Spleen (tissue), 11 donors: ENCODE measurements around the gene FCGR3B. TPM values are rescaled to one million over a fixed set of nuclear protein-coding genes. Genes with fewer than 3 reads are reported as not detected.
"Not testable (repeated sequence)": the region's sequence is repeated elsewhere in the genome, so short reads cannot be mapped to it uniquely, and the experiment has no call there.

Experiments
- DNase-seq: peaks from one replicate; pipeline ENCODE4 v3.0.0-alpha.2; 2020
- H3K27ac ChIP-seq, 8 donors: fragments of 200-600 bp; sonication (generic) in 7 of 8; 1 replicate in 4 of 8; 2 replicates in 4 of 8; pipeline versions ENCODE4 v1.5.0 to v1.8.0; 2016 to 2021; ENCODE audit warnings: inconsistent platforms in 4 of 8, mild to moderate bottlenecking in 4 of 8, moderate library complexity in 1 of 8
- H3K27me3 ChIP-seq, 7 donors: fragments of 200-600 bp; sonication (generic) in 6 of 7; replicated peaks in 1 of 7; 1 replicate in 4 of 7; 2 replicates in 3 of 7; pipeline versions ENCODE4 v1.5.0 to v1.8.0; 2016 to 2021; ENCODE audit warnings: inconsistent platforms in 3 of 7, mild to moderate bottlenecking in 1 of 7
- H3K36me3 ChIP-seq, 6 donors: fragments of 200-600 bp; sonication (generic) in 5 of 6; 1 replicate in 4 of 6; 2 replicates in 2 of 6; pipeline versions ENCODE4 v1.5.0 to v1.8.0; 2016 to 2021; ENCODE audit warnings: inconsistent platforms in 2 of 6
- H3K4me1 ChIP-seq, 6 donors: fragments of 200-600 bp; sonication (generic) in 5 of 6; 1 replicate in 3 of 6; 2 replicates in 3 of 6; pipeline versions ENCODE4 v1.5.0 to v1.8.0; 2016 to 2021; ENCODE audit warnings: inconsistent platforms in 3 of 6
- H3K4me3 ChIP-seq, 8 donors: fragments of 200-600 bp; sonication (generic) in 7 of 8; 1 replicate in 4 of 8; 2 replicates in 4 of 8; pipeline versions ENCODE4 v1.5.0 to v1.8.0; 2016 to 2021; ENCODE audit warnings: inconsistent platforms in 4 of 8, mild to moderate bottlenecking in 4 of 8, moderate library complexity in 2 of 8
- H3K9me3 ChIP-seq, 8 donors: fragments of 200-600 bp; sonication (generic) in 7 of 8; 1 replicate in 4 of 8; 2 replicates in 4 of 8; pipeline versions ENCODE4 v1.5.0 to v1.8.0; 2016 to 2021; ENCODE audit warnings: inconsistent platforms in 4 of 8
- WGBS, 5 donors: extraction: QIAGEN DNeasy Blood & Tissue Kit in 3 of 5; methylation state at CpG; one replicate each; pipeline versions ENCODE4 v1.1.5 to v1.1.7; 2013 to 2018; 5-methylcytosine and 5-hydroxymethylcytosine counted together
- intact Hi-C: fragments of 100-400 bp; cut with DNase I; formaldehyde crosslinking; loops from one replicate; pipeline ENCODE4 v1.15.0; 2023; ENCODE audit warnings: low total_unique reads
- polyA plus RNA-seq, 3 donors: library from polyadenylated mRNA; stranded (reverse); fragments of 200-250 nt; gene quantifications; one replicate each; pipeline ENCODE4 v1.2.1, GENCODE V29; 2013
- total RNA-seq, 7 donors: library from RNA; depleted of rRNA in 3 of 7; stranded (reverse); fragments of >200 nt in 3 of 7; fragmentation: NEBNext Ultra II Directional in 4 of 7; extraction: Animal tissue kit (Norgen Biotek cat#: 25700) in 4 of 7; gene quantifications; one replicate each; pipeline versions ENCODE4 v1.1.0 to v1.2.1, GENCODE V29; 2016 to 2021
- donor health status: healthy with polysubstance abuse.
- donor health status: DM: no; HTN: no; CAD: no; lungs with moderate emphysema.
- donor health status: DM: no; HTN: no; CAD: no.
- donor health status: Bipolar disorder and iron deficiency.
- donor health status: healthy.
- donor health status: DM: no; HTN: no; CAD: no.
- donor health status: DM: yes; HTN: yes; CAD: no.

The FCGR3B gene
- total and polyA plus RNA-seq, 10 donors: 2.2 to 268 (median 92.5) TPM

DNA sequence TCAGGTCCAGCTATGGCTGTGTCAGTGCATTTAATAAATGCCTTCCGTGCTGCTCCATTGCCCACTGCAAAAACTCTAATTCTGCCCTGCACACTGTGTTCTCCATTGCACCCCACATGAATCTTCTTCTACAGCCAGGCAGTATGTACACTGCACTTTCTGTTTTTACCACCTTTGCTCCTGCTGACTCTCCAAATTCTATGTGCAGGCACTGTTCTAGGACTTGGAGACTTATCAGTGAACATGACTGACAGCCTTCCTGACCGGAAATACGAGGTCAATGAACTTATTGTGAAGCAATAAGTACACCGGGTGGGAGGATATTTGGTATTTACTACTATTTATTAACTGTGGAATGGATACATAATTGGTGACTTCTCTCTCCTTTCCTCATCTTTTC is 48.1 kb downstream of the FCGR3B start:
- H3K27me3 ChIP-seq, H3K4me3 ChIP-seq, H3K9me3 ChIP-seq, H3K27ac ChIP-seq, intact Hi-C loops, H3K4me1 ChIP-seq, DNase-seq, H3K36me3 ChIP-seq: not testable (repeated sequence)
- WGBS, 5 donors: no CpG with 5 or more reads among the region's 4 CpGs

DNA sequence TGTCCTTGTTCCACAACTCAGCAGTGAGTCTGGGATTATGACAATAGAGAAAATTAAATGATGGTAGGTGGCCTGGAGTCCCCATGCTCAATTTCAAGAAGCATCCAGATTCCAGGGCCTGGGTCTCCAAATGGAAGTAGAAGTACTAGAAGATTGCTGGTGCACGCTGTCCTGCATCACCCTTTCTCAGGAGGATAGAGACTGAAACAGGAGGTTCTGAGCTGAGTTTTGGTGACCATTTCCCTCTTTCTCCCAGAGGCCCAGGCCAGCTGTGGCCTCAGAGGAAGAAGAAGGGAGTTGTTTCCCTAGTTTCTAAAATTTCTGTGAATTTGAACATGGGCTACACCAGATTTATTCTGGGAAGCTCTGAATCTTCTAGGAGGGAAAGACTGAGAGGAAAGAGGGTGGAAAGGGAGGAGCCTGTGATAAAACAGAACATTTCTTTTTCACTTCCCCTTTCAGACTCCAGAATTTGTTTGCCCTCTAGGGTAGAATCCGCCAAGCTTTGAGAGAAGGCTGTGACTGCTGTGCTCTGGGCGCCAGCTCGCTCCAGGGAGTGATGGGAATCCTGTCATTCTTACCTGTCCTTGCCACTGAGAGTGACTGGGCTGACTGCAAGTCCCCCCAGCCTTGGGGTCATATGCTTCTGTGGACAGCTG is 50.0 kb downstream of the FCGR3B start:
- H3K4me1 ChIP-seq, DNase-seq, intact Hi-C loops, H3K9me3 ChIP-seq, H3K36me3 ChIP-seq, H3K27ac ChIP-seq, H3K27me3 ChIP-seq, H3K4me3 ChIP-seq: not testable (repeated sequence)
- whole genome bisulfite sequencing, 5 donors: no CpG with 5 or more reads among the region's 4 CpGs

DNA sequence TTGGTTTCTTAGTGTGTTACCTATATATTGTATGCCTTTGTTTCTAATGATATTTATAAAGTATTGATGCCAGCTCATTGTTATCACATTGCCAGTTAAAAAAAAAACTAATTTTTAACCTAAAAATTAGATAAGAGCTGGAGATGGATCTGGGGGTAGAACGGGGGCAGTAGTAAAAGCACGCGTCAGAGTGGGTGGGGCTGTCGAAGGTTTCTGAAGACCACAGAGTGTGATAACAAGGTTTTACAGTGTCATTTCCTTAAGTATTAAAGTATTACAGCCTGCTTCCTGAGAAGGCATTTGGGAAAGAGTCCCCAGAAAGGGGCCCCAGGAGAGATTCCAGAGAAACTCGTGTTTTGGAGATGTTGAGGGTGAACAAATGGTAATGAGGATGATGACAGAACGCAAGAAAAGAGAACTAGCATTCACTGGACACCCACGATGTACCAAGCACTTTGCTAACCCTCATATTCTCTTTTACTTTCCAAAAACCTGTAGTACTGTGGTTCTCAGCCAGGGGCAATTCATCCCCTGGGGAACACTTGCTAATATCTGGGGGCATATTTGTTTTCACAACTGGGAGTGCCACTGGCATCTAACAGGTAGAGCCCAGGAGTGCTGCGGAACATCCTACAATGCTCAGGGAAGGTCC is 51.0 kb downstream of the FCGR3B start:
- DNase-seq, H3K27ac ChIP-seq, H3K4me3 ChIP-seq, intact Hi-C loops, H3K4me1 ChIP-seq, H3K36me3 ChIP-seq, H3K9me3 ChIP-seq, H3K27me3 ChIP-seq: not testable (repeated sequence)
- 29 to 50% (median 40%) methylated on average over 1 to 2 of the region's 8 CpGs; no CpG with 5 or more reads in 2 of the 5 donors for WGBS, 5 donors

DNA sequence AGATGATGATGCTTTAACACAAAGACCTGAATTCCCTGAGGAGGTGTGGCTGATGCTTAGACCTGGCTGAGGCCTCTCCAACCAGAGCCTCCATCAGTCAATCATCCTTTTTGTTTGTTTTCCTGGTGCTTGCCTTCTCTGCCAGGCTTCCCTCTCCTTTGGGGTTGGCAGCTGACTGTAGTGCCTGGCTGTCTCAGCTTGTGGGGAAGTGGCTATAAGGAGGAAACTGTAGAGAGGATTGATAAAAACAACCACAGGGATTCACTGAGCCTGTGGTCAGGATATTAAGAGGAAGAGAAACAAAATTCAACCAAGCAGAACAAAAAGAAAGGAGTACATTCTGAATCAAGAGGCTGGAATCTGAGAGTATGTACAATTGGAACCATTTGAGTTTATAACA is 54.3 kb downstream of the FCGR3B start:
- H3K4me3 ChIP-seq, H3K27ac ChIP-seq, DNase-seq, H3K9me3 ChIP-seq, intact Hi-C loops, H3K4me1 ChIP-seq, H3K27me3 ChIP-seq, H3K36me3 ChIP-seq: not testable (repeated sequence)

Other genes starting within 250 kb of the FCGR3B start
- 100 to 1,000 TPM; 105 to 328 (median 160) TPM for gene FCGR2A, start 125.7 kb downstream of the FCGR3B start, total RNA-seq
- gene FCGR2A, start 125.7 kb downstream of the FCGR3B start, polyA plus RNA-seq: 10 to 100 TPM; 13.9 to 24.2 (median 24.1) TPM
- 10 to 100 TPM; 13.0 to 52.2 (median 33.8) TPM for gene HSPA6, start 106.6 kb downstream of the FCGR3B start, total RNA-seq
- gene HSPA6, start 106.6 kb downstream of the FCGR3B start, polyA plus RNA-seq: 10 to 100 TPM in 1 of 3 donors, 1 to 10 TPM in 2; 3.6 to 12.4 (median 8.1) TPM
- gene FCGR3A, start 81.4 kb downstream of the FCGR3B start, total RNA-seq: 100 to 1,000 TPM; 187 to 532 (median 359) TPM
- gene FCGR3A, start 81.4 kb downstream of the FCGR3B start, polyA plus RNA-seq: 10 to 100 TPM; 35.5 to 91.8 (median 59.0) TPM
- gene FCGR2B, start 32.0 kb upstream of the FCGR3B start, total RNA-seq: 10 to 100 TPM; 29.7 to 65.2 (median 38.6) TPM
- gene FCGR2B, start 32.0 kb upstream of the FCGR3B start, polyA plus RNA-seq: 10 to 100 TPM; 43.7 to 66.7 (median 44.0) TPM
- gene FCRLA, start 76.1 kb upstream of the FCGR3B start, total RNA-seq: 10 to 100 TPM; 28.0 to 68.1 (median 52.5) TPM
- 100 to 1,000 TPM; 142 to 202 (median 192) TPM for gene FCRLA, start 76.1 kb upstream of the FCGR3B start, polyA plus RNA-seq
- 1 to 10 TPM; 1.2 to 4.3 (median 1.6) TPM for gene FCRLB, start 90.4 kb upstream of the FCGR3B start, total RNA-seq
- 1 to 10 TPM; 2.5 to 4.3 (median 4.3) TPM for gene FCRLB, start 90.4 kb upstream of the FCGR3B start, polyA plus RNA-seq
- gene DUSP12, start 118.6 kb upstream of the FCGR3B start, total RNA-seq: 10 to 100 TPM; 18.2 to 39.9 (median 23.7) TPM
- 10 to 100 TPM; 17.9 to 27.8 (median 21.1) TPM for gene DUSP12, start 118.6 kb upstream of the FCGR3B start, polyA plus RNA-seq
- 10 to 100 TPM; 25.2 to 46.8 (median 34.2) TPM for gene ATF6, start 135.1 kb upstream of the FCGR3B start, total RNA-seq
- gene ATF6, start 135.1 kb upstream of the FCGR3B start, polyA plus RNA-seq: 1 to 10 TPM; 2.5 to 4.3 (median 3.4) TPM